NCI-H1092 treated with DMSO at 0.1 percent for 48 hours (cell line): ENCODE results near the gene TMEM107.
"Not testable (repeated sequence)": the region's sequence is repeated elsewhere in the genome, so short reads cannot be mapped to it uniquely, and the experiment has no call there.

Experiments
- DNase-seq: peaks from one replicate; lab custom pipeline; 2025; lab: John Stamatoyannopoulos, UW

The TMEM107 gene

GRCh38 chr17:8176197-8176940 is at the start of gene TMEM107:
TMEM107 (minus strand) TSS chr17:8176380; CDS start chr17:8176286, 94 bp downstream.
- peak; percentile 73 for DNase-seq

- no peak for DNase-seq
These were observed 49.0 kb upstream of the TMEM107 start for GRCh38 chr17:8224891-8225812.

GRCh38 chr17:8223356-8224126 is 47.4 kb upstream of the TMEM107 start:
- peak; percentile 43 for DNase-seq

GRCh38 chr17:8222630-8223355 is 46.6 kb upstream of the TMEM107 start:
- peak; percentile 83 for DNase-seq

- no peak for DNase-seq
These were observed 46.1 kb upstream of the TMEM107 start for GRCh38 chr17:8222380-8222629.

- peak; percentile 84 for DNase-seq
These were observed 45.6 kb upstream of the TMEM107 start for GRCh38 chr17:8221663-8222379.

- DNase-seq = peak; percentile 86
These were observed 44.8 kb upstream of the TMEM107 start for GRCh38 chr17:8220783-8221662.

GRCh38 chr17:8214000-8214399 is 37.8 kb upstream of the TMEM107 start:
- DNase-seq = not testable (repeated sequence)

- DNase-seq = no peak
These were observed 36.4 kb upstream of the TMEM107 start for GRCh38 chr17:8212312-8213180.

GRCh38 chr17:8210761-8211458 is 34.7 kb upstream of the TMEM107 start:
- DNase-seq = no peak

GRCh38 chr17:8209907-8210760 is 34.0 kb upstream of the TMEM107 start, which contains the start of gene AURKB:
AURKB (minus strand) TSS chr17:8210575; CDS start chr17:8210224, 351 bp downstream.
- peak; percentile 79 for DNase-seq

GRCh38 chr17:8206536-8206935 is 30.4 kb upstream of the TMEM107 start:
- DNase-seq = no peak

- no peak for DNase-seq
These were observed 28.8 kb upstream of the TMEM107 start for GRCh38 chr17:8204761-8205555.

GRCh38 chr17:8192070-8192815 is 16.1 kb upstream of the TMEM107 start:
- peak; percentile 18 for DNase-seq

GRCh38 chr17:8190506-8190905 is 14.3 kb upstream of the TMEM107 start:
- DNase-seq = no peak
